HUDEP-2 (cell line): ENCODE results near the gene MAP2K1.

Experiments
- DNase-seq, 76 experiments: peaks; one replicate each; lab custom pipeline; 2025; ENCODE audit not compliant: unreplicated experiment in 76 of 76; lab: John Stamatoyannopoulos, UW

The MAP2K1 gene

GRCh38 chr15:66502491-66502890 lies 115.8 kb downstream of the MAP2K1 start:
- peak in 7 of 76 experiments; percentile 7 to 19 (median 10) for DNase-seq

GRCh38 chr15:66503041-66503648 lies 116.4 kb downstream of the MAP2K1 start:
- DNase-seq, result peak in 3 of 76 experiments; percentile 2 to 30 (median 11)

DNA sequence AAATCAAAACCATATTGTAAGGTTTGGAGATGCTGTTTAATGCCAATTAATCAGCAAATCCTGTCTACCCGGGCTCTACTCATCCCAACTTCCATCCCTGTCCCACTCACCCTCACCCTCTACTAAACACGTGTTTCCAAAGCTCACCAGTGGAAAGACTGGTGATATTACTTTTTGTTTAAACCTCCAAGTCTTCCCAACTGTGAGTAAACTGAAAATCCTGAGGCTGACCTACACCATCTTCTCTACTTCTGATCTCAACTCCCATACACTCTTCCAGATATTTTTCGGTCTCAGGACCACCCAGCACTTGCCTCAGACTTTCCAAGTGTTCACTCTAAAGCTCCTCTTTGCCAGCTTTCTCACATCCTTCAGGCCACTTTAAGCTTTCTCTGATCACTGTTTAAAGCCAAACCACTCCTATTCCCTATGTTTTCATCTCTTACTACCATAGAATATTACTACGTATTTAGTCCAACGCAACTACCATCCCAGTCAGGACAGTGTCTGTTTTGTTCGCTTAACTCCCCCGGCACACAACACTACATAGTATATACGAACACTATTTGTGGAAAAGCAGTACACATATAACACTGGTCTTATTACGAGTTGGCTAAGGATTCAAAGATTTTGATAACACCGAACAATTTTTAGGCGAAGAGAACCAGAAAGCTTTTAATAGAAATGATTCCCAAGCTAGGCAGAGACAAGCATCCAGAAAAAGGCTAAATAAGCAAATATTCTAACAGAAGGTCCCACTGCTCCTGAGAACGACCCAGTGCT lies 117.3 kb downstream of the MAP2K1 start:
- peak in 2 of 76 experiments; percentile 15 to 30 for DNase-seq

DNA sequence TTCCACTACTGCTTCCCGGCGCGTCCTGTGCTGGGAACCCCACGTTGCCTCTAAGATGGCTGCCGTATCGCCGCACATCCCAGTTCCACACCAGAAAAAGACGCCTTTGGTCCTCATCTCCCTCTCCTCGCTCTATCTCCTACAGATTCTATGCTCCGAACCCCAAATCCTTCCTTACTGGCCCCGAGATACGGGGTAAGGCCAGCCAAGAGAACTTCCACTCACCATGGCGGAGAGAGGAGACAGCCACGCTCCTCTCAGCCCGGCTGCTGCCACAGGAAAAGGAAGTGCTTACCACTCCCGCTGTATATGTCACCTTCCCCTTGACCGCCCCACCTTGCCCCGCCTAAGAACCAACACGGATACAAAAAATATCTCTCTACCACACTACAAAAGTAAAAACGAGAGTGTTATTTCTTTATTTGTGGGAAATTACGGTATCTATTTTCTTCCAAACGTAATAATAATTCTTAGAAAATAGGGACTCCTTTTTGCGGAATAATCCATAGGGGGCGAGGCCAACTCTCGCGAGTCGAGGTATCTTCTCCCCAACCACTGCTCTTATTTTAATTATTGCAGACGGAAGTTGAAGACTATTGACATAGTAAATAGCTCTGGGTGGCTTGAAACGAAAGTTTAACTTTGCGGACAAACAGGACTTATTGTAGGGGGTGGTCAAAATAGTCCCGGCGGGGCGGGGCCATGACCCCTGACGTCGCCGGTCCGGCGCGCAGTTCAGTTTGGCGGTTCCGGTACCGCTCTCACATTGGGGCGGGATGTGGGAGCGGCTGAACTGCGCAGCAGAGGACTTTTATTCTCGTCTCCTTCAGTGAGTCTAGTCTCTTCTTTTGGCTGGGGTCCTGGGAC lies 118.1 kb downstream of the MAP2K1 start, which contains the start of the genes RPL4 and ZWILCH:
TSS of gene RPL4 (minus strand) at position 293 of the 867 bp plus-strand sequence. CDS start at position 228, 65 bp downstream.
TSS of gene ZWILCH (plus strand) at position 764 of the 867 bp plus-strand sequence. CDS start at position 777, 13 bp downstream.
- peak in 75 of 76 experiments; percentile 9 to 85 (median 66) for DNase-seq

DNA sequence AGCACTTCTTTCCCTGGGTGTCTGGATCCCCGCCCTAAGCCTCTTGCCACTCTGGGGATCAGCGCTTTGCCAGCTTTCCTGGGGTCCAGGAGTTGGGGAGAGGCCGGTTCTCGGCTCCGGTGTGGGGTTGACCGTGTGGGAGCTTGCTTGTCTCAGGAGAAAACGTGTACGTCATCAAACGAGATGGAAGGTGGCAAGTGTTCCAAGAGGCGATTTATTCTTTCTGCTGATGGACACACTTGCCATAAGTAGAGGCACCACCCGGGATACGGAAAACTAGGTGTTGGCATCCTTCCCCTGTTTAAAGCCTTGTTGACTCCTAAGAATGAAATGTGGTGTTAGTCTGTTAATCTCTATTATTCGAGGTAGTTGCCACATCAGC lies 118.7 kb downstream of the MAP2K1 start:
- peak in 1 of 76 experiments; percentile 48 for DNase-seq

DNA sequence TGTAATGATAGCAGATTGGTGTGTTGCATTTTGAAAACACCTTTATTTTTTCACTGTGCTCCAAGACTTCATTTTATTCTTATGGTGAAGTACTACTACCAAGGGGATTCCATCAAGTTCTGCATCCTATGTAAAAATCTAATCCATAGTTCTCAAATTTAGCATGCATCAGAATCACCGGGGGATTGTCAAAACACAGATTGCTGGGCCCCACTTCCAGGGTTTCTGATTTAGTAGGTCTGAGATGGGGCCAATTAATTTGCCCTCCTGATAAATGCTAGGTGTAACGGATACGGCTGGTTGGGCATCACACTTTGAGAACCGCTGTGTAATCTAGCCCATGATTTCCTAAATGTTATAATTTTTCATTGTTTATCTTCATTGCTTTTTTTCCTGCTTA lies 119.1 kb downstream of the MAP2K1 start:
- no peak for DNase-seq

- peak in 1 of 76 experiments; percentile 4 for DNase-seq
These were observed 121.7 kb downstream of the MAP2K1 start for GRCh38 chr15:66508293-66508883.

DNA sequence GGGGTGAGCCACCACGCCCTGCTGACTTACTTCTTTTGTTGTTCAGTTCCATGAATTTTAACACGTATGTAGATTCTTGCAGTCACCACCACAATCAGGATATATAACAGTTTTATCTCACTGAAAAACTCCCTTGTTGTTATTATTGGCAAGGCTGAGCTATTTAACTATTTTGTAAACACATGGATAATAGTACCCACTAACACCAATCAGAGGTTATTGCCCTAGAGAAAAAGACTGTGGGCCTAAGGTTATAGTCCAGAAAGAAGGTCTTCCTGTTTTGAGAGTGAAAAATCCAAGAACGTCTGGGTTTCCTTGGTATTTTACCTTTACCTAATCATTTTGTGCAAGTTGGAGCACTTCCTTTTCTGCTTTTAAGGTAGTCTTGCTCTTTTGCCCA lies 127.9 kb downstream of the MAP2K1 start:
- no peak for DNase-seq

DNA sequence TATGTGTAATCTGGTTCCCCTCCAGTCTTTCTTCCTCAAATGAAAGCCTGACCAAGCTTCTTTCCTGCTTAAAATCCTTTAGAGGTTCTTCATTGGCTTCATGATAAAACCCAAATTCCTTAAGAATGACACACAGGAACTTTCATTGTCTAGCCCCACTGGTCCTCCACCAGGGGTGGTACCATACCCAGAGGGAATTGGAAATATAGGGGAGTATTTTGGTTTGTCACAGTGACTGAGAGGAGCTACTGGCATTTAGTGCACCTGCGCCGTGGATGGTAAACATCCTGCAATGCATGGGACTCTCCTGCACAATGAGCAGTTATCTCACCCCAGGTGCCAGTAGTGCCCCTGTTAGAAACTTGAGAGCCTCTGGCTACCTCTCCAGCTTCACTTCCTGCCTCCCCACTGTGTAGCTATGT lies 129.2 kb downstream of the MAP2K1 start:
- no peak for DNase-seq

GRCh38 chr15:66523926-66524325 lies 137.2 kb downstream of the MAP2K1 start:
- DNase-seq, result no peak

DNA sequence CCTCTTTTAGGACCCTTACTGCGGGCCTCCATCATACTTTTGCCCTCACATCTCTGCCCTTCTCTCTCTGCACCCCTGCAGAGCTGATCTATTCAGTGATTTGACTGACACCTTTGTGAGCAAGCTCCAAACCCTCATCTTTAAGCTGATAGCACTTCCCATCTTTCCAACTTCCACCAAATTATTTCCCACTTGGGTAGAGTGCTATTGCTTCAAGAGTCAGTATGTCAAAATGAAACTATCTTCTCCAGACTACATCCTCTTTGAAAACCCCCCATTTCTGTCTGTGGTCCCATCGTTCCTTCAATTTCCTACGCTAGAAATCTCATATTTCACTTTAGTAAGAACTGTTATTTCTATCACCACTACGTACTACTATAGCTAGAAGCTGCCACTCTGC lies 138.1 kb downstream of the MAP2K1 start:
- no peak for DNase-seq

- no peak for DNase-seq
These were observed 148.3 kb downstream of the MAP2K1 start for GRCh38 chr15:66535056-66535455.
